Lung (tissue), 12 donors: ENCODE results near the gene BNIP5. TPM values are rescaled to one million over a fixed set of nuclear protein-coding genes. Genes with fewer than 3 reads are reported as not detected.

Source experiments
- ATAC-seq: fragments of 200-7000 bp; cut with Tn5 transposase; one replicate; pipeline ENCODE4 v1.9.1; 2020; ENCODE audit warnings: moderate number of reproducible peaks; ENCODE audit not compliant: insufficient read depth, low FRiP score
- DNase-seq, 3 donors: peaks; one replicate each; pipeline ENCODE4 v3.0.0-alpha.2; 2013 to 2017
- H3K27ac ChIP-seq, 2 donors: one replicate each; pipeline ENCODE4 v1.5.1; 2013; ENCODE audit warnings: mild to moderate bottlenecking in 2 of 2, moderate library complexity in 2 of 2, control low read depth in 1 of 2, inconsistent platforms in 1 of 2, low read depth in 1 of 2, low read length in 1 of 2
- H3K27me3 ChIP-seq, 3 donors: one replicate each; pipeline ENCODE4 v1.5.1; 2013; ENCODE audit warnings: low read length in 2 of 3; ENCODE audit not compliant: control insufficient read depth in 3 of 3, insufficient read depth in 3 of 3
- H3K36me3 ChIP-seq, 4 donors: one replicate each; pipeline ENCODE4 v1.5.1; 2013; ENCODE audit warnings: low read length in 4 of 4, mild to moderate bottlenecking in 1 of 4, moderate library complexity in 1 of 4; ENCODE audit not compliant: control insufficient read depth in 4 of 4, insufficient read depth in 4 of 4
- H3K4me1 ChIP-seq, 5 donors: one replicate each; pipeline ENCODE4 v1.5.1; 2013; ENCODE audit warnings: low read length in 5 of 5, mild to moderate bottlenecking in 2 of 5, moderate library complexity in 1 of 5; ENCODE audit not compliant: control insufficient read depth in 5 of 5, insufficient read depth in 5 of 5
- H3K4me3 ChIP-seq: one replicate; pipeline ENCODE4 v1.5.1; 2013; ENCODE audit warnings: mild to moderate bottlenecking, control low read depth, moderate library complexity
- H3K9ac ChIP-seq, 2 donors: one replicate each; pipeline ENCODE4 v1.5.1; 2013; ENCODE audit warnings: low read length in 2 of 2, control low read depth in 1 of 2; ENCODE audit not compliant: insufficient read depth in 1 of 2
- H3K9me3 ChIP-seq, 4 donors: one replicate each; pipeline ENCODE4 v1.5.1; 2013; ENCODE audit warnings: low read length in 3 of 4, mild to moderate bottlenecking in 1 of 4, moderate library complexity in 1 of 4; ENCODE audit not compliant: control insufficient read depth in 4 of 4, insufficient read depth in 3 of 4
- CTCF ChIP-seq: IDR thresholded peaks from 2 replicates; pipeline ENCODE4 v1.5.1; 2012; ENCODE audit warnings: mild to moderate bottlenecking; ENCODE audit errors: control extremely low read depth, extremely low read depth
- WGBS, 2 donors: extraction: QIAGEN DNeasy Blood & Tissue Kit; methylation state at CpG; one replicate each; pipeline ENCODE4 v1.1.7; 2013; 5-methylcytosine and 5-hydroxymethylcytosine counted together
- polyA plus RNA-seq, 2 donors: library from polyadenylated mRNA; stranded (reverse); fragments of 200-250 nt; gene quantifications; one replicate each; pipeline ENCODE4 v1.2.1, GENCODE V29; 2013
- total RNA-seq, 2 donors: library from RNA; depleted of rRNA in 1 of 2; stranded (reverse); fragments of >200 nt in 1 of 2; gene quantifications; one replicate each; pipeline ENCODE4 v1.2.1, GENCODE V29; 2014 to 2021
- donor health status: control.
- donor health status: control.
- donor health status: Bipolar disorder and iron deficiency.
- donor health status: healthy.
- donor health status: DM: yes; HTN: yes; CAD: no.

BNIP5 gene
- total and polyA plus RNA-seq, 4 donors: 0.02 to 0.09 (median 0.06) TPM; not detected in 1

- ATAC-seq: no peak
- Histone ChIP-seq H3K9me3 (no peaks in the 10 kb centered on the region), H3K4me3 (no peak overlapping the region), H3K4me1 (peaks cover 0 to 32% (median 6%) of the 10 kb centered on the region in 5 donors), H3K36me3 (no peaks in the 10 kb centered on the region), H3K9ac (no peak overlapping the region), H3K27ac (no peak overlapping the region), H3K27me3 (no peaks in the 10 kb centered on the region)
- WGBS, 2 donors: 92 to 94% methylated on average over 4 of the region's 4 CpGs
- no peak for DNase-seq
- TF ChIP-seq CTCF: no peak
These were observed 12.0 kb downstream of the BNIP5 start for GRCh38 chr6:36324715-36325114.

GRCh38 chr6:36324191-36324590, 12.5 kb downstream of the BNIP5 start:
- Histone ChIP-seq H3K27ac (no peak overlapping the region), H3K9ac (no peak overlapping the region), H3K27me3 (no peaks in the 10 kb centered on the region), H3K4me3 (no peak overlapping the region), H3K4me1 (peaks cover 0 to 32% (median 6%) of the 10 kb centered on the region in 5 donors), H3K36me3 (no peaks in the 10 kb centered on the region), H3K9me3 (no peaks in the 10 kb centered on the region)
- no peak for TF ChIP-seq CTCF
- ATAC-seq (no peak), DNase-seq (no peak)
- WGBS, 2 donors: 94 to 95% methylated on average over 6 of the region's 6 CpGs

- 68 to 69% methylated on average over 8 of the region's 8 CpGs for WGBS, 2 donors
- Histone ChIP-seq H3K4me1 (peaks cover 0 to 32% (median 6%) of the 10 kb centered on the region in 5 donors), H3K27ac (no peak overlapping the region), H3K9ac (no peak overlapping the region), H3K27me3 (no peaks in the 10 kb centered on the region), H3K9me3 (no peaks in the 10 kb centered on the region), H3K36me3 (no peaks in the 10 kb centered on the region), H3K4me3 (no peak overlapping the region)
- DNase-seq (peak in 1 of 3 donors; percentile 19), ATAC-seq (no peak)
- no peak for TF ChIP-seq CTCF
These were observed 13.6 kb downstream of the BNIP5 start for GRCh38 chr6:36323062-36323461.

- Histone ChIP-seq H3K4me3 (no peak overlapping the region), H3K27ac (no peak overlapping the region), H3K9ac (no peak overlapping the region), H3K4me1 (peaks cover 0 to 28% (median 6%) of the 10 kb centered on the region in 5 donors), H3K9me3 (no peaks in the 10 kb centered on the region), H3K27me3 (no peaks in the 10 kb centered on the region), H3K36me3 (no peaks in the 10 kb centered on the region)
- no peak for DNase-seq
- no peak for TF ChIP-seq CTCF
- WGBS, 2 donors: 89 to 91% methylated on average over 3 of the region's 3 CpGs
- ATAC-seq: no peak
These were observed 14.1 kb downstream of the BNIP5 start for GRCh38 chr6:36322591-36322990.
